Stimulated activated CD8-positive, alpha-beta memory T cell treated with anti-CD3 and anti-CD28 coated beads, Interleukin-15, amount 100 ng/mL, for 24 hours (primary cell): ENCODE measurements around the gene SPATA12.
"Not testable (repeated sequence)": the region's sequence is repeated elsewhere in the genome, so short reads cannot be mapped to it uniquely, and the experiment has no call there.

Source experiments
- DNase-seq: peaks from one replicate; pipeline ENCODE4 v3.0.0-alpha.2; 2020; ENCODE audit warnings: low read depth

Gene SPATA12

GRCh38 chr3:57083266-57083995, 23.0 kb downstream of the SPATA12 start:
- DNase-seq: not testable (repeated sequence)

DNA sequence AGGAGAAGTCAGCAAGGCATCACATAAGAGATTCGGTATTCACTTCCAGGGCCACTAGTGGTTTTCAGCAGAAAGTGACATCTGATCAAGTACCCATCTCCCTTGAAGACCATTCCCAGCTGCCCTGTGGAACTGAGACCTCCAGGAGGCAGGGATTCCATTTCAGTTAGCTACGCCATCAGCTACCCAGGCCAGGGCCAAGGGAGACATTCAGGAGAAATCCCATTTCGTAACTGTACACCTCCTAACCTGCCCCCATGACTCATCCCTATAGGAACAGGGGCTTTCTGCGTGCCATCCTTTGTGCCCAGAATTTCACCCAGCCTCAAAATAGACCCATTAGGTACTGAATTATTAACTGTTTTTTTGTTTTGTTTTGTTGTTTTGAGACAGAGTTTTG, 24.7 kb downstream of the SPATA12 start:
- DNase-seq: no peak

DNA sequence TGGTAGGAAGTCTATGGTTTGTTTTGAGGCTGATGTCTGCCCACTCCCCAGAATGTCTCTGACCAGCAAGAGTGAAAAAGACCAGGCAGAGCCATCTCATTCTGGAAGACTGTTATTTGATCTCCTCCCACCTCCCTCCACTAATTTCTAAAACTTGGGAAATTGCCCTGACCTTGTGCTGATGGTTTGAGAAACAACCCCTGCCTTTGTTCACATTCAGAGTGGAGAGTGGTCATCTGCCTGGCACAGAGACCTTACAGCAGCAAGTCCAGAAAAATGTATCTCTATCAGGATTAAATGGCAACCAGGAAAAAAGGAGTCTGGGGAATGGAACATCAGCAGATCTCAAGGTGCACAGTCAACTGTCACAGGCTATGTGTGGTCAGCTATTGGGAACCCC, 25.7 kb downstream of the SPATA12 start:
- no peak for DNase-seq

DNA sequence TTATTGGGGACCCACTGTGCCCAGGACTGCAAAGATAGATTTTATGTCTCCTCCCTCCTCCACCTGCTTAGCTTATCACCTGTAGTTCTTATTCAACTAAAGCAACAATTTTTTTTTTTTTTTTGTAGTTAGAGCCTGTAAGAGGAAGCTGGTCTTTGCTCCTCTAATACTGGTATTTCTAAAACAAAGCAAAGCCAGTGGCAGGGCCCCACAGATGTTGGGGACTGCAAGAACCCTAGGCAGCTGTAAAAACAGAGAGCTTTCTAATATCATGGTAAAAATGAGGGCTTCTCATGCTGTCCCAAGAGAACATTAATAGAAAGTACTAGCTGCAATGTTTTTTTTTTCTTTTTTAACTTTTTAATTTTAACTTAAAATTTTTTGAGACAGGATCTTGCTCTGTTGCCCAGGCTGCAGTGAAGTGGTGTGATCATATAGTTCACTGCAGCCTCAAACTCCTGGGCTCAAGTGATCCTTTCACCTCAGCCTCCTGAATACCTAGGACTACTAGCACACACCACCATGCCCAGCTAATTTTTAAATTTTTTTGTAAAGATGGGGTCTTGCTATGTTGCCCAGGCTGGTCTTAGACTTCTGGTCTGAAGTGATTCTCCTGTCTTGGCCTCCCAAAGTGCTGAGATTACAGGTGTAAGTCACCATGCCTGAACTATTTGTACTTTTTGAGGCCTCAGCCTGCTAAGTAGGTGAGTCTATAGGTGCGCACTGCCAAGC, 27.1 kb downstream of the SPATA12 start:
- no peak for DNase-seq

GRCh38 chr3:57088503-57088902, 28.0 kb downstream of the SPATA12 start:
- DNase-seq: no peak

- DNase-seq: no peak
Observed at GRCh38 chr3:57089043-57089442, 28.6 kb downstream of the SPATA12 start.

GRCh38 chr3:57091521-57092273, 31.2 kb downstream of the SPATA12 start:
- no peak for DNase-seq

GRCh38 chr3:57093489-57093888, 33.0 kb downstream of the SPATA12 start:
- DNase-seq: no peak

- DNase-seq: no peak
Observed at GRCh38 chr3:57093971-57094535, 33.6 kb downstream of the SPATA12 start.

DNA sequence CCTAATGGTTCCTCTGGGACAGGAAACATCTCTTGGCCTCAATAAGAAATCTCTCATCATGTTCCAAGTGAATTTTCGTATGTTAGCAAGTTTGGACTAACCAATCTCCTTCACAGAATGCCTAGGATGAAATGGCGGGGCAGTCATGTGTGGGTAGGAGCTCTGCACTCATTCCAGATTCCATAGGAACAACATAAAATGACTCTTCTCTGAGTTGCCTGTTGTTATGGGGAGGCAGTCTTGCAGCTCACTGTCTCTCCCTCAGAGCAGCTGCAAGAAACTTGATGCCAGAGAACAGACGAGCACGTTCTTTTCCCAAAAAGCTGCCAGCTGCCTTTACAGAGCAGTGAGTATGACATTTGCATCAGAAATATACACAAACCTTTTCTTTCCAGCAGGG, 34.1 kb downstream of the SPATA12 start:
- no peak for DNase-seq

DNA sequence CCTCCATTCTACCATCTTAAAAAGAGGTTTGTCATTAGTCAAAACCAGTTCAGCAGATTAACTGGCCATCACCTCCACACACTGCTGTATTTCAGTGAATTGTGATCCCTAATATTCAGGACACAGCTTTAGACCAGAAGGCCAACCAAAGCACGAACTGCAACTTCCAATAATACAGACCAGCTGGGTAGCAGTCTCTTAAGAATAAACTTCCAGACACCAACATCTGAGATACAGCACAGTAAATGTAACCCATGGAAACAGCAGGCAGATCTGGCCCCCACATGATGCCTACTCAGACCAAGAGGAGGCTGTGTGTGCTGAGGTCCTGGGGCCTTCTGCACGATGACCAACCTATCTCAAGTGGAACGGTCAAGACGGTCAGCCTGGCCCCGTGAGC, 34.9 kb downstream of the SPATA12 start:
- DNase-seq: no peak

GRCh38 chr3:57097536-57097935, 37.1 kb downstream of the SPATA12 start:
- DNase-seq: no peak

DNA sequence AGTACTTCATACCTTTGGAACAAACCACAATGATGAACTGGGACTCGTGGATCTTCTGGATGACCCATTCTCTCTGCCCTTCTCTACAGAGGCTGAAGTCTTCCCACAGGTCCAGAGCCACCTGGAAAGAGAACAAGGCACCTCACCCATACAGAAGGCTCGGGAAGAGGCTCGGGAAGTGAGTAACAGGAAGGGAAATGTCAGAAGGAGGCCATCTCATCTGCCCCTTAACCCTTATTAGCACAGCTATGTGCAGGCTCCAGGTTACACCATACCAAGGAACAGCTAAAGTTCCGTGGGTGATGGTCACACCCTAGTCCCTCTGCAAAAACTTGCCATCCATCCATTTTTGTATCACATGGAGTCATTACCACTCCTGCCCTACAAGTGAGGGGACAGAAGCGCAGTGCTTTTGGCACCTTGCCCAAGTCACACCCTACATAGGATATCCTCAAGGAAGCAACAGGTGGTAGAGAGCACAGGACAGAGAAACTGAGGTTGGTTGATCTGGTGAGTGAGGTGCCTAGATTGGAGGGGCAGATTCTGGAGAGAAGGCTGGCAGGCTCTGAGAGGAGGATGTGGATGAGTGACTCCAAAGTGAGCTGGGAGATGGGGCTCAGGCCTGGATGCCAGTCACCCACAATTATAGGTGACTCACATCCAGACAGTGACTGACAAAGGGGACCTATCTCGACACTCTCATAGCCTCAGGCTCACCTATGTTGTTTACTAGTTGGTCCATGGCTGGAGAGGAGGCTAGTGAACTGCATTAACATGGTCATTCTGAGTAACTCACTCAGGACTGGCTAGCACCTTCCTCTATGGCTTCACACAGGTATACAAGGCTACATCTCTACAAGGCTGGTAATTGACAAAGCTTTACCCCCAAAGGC, 38.2 kb downstream of the SPATA12 start:
- no peak for DNase-seq

DNA sequence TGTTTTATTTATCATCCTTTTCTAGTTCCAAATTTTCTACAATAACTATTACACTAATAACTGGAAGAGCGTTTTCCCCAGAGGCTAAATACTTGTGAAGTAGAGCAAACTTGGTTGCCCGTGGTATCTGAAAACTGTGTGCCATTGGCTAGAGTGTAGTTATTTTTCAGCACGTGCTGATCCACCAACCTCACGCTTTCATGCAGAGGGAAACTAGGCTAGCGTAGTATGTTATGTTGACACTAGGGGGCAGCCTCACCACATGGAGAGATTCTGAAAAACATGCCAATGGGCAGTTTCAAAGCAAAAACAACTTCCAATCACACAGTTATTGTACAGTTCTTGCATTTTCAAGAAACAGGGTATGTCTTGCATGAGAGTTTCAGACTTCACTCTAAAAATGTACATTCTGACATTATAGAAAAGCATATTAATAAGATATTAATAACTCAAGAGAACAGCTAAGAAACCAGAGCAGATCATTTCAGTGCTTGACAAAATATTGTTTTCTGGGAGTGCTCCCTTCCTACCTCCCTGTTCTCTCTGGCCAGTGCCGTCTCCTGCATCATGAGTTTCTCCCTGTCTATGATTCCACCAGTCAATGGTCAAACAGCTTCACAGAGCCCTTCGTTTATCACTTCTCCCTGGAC, 39.7 kb downstream of the SPATA12 start:
- DNase-seq: peak; percentile 19

DNA sequence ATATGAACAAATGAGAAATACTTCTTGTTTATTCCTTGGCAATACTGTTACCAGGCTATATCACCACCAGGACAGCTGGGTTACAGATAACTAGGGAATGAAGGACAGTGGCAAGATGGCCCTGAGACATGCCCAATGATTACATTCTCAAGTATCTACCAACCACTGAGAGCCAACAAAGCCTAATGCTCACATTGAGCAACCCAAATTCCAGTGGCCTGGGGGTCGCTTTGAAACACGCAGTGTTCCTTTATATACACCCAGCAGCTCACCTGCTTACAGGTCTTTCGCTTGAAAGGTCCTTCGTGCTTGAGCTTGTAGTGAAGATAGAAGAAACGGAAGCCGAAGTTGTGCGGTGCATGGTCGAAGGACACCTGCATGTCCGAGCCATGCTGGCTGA, 45.1 kb downstream of the SPATA12 start:
- DNase-seq: no peak

GRCh38 chr3:57108684-57109083, 48.2 kb downstream of the SPATA12 start:
- DNase-seq: no peak

GRCh38 chr3:57109437-57110199, 49.2 kb downstream of the SPATA12 start:
- no peak for DNase-seq

DNA sequence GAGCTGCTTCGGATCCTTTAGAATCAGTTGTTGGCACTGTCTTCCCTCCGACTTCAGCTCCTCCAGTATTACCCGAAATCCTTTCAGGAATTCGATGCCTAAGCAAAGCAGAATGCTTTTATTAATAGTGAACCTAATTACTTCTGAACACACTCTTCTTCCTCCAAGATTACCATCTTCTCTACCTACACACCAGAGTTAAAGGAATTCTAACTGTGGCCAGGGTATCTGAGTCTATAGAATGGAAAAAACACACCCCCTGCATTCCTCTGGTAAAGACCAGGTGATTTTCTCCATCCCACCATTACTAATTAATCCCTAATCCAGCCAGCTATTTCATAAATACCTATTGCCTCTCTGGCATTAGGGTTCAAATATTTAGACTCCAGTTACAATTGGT, 49.8 kb downstream of the SPATA12 start:
- no peak for DNase-seq

- DNase-seq: no peak
Observed at GRCh38 chr3:57110798-57111197, 50.3 kb downstream of the SPATA12 start.

DNA sequence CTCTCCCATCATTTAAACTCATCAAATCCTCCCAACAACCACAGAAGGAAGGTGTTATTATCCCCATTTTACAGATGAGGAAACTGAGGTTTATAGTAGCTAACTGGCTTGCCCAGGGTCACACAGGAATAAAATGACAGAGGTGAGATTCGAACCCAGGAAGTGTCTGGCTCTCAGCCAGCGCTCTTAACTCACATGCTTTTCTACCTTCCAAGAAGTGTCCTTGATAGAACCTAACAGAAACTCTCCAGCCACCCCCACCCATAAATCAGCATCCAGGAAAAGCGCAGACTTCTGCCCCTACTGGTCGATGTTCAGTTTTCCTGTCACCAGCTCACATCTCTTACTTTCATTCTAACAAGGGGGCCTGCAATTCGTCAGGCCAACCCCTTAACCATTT, 51.7 kb downstream of the SPATA12 start:
- no peak for DNase-seq
